Muscle of back (tissue), 13 donors: ENCODE measurements around the gene OR14C36. TPM values are rescaled to one million over a fixed set of nuclear protein-coding genes. Genes with fewer than 3 reads are reported as not detected.
"Not testable (repeated sequence)": the region's sequence is repeated elsewhere in the genome, so short reads cannot be mapped to it uniquely, and the experiment has no call there.

Experiments used
- DNase-seq, 3 donors: peaks; one replicate each; pipeline versions ENCODE4 v3.0.0 to v3.0.0-alpha.2; 2013
- long read RNA-seq, 9 donors: transcript quantifications; one replicate each; lab custom pipeline, GENCODE V29; 2026
- polyA plus RNA-seq, 10 donors: library from polyadenylated mRNA; unstranded; fragments of 120-200 nt; gene quantifications; one replicate each; pipeline ENCODE4 v1.2.1, GENCODE V29; 2013; ENCODE audit not compliant: insufficient read length in 10 of 10

Gene OR14C36, protein sequence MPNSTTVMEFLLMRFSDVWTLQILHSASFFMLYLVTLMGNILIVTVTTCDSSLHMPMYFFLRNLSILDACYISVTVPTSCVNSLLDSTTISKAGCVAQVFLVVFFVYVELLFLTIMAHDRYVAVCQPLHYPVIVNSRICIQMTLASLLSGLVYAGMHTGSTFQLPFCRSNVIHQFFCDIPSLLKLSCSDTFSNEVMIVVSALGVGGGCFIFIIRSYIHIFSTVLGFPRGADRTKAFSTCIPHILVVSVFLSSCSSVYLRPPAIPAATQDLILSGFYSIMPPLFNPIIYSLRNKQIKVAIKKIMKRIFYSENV
- not detected for polyA plus RNA-seq
- long read RNA-seq, donor 1: 0 reads
- long read RNA-seq, donor 2: 0 reads
- long read RNA-seq, donor 3: 0 reads
- long read RNA-seq, donor 4: 0 reads
- long read RNA-seq, donor 5: 0 reads
- long read RNA-seq, donor 6: 0 reads
- long read RNA-seq, donor 7: 0 reads
- long read RNA-seq, donor 8: 0 reads
- long read RNA-seq, donor 9: 0 reads

- DNase-seq: no peak
Observed at GRCh38 chr1:248348475-248348874, at the start of gene OR14C36. Gene OR14C36, plus strand, starts transcription at chr1:248348775. Its CDS starts 0 bp downstream, at chr1:248348775.

- no peak for DNase-seq
Observed at GRCh38 chr1:248303324-248303723, 45.3 kb upstream of the OR14C36 start, which contains the start of gene OR2T12. Gene OR2T12, minus strand, starts transcription at chr1:248303424. Its CDS starts 7,846 bp downstream, at chr1:248295578.

DNA sequence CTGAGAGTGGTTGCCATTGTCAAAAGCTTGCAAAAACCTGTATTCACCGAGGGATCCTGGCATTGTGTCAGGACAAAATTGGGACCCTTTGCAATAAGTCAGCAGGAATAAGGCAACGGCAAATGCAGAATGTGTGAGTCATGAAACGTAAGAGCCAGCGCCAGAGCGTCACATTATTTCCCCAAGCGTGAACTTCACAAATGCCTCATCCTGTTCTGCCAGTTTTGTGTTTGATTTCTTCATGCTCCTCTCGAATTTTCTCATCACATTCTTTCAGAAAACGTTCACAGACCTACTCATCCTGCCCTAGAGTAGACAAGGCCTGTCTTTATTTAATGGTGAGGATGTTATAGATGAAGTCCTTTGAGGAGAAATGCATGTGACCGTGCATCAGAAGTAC is 42.9 kb upstream of the OR14C36 start:
- not testable (repeated sequence) for DNase-seq

DNA sequence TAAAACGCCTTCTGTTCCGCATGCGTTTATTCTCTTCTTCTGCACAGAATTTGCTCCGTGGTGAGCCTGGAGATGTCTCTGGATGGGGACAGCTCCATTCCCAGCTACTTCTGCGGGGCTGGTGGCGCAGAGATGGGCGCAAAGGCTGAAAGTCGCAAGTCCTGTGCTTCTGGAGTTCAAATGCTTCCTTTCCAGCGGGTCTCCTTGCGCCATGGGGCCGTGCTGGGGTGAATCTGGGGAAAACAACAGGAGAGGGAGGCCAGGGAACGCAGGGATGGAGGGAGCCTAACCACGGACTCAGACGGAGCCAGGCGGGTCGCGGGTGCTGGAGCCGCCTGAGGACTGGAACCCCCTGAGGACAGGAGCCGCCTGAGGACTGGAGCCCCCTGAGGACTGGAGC is 42.5 kb upstream of the OR14C36 start:
- no peak for DNase-seq

- not testable (repeated sequence) for DNase-seq
Observed at GRCh38 chr1:248306740-248307139, 41.8 kb upstream of the OR14C36 start.

- DNase-seq: no peak
Observed at GRCh38 chr1:248316796-248317195, 31.8 kb upstream of the OR14C36 start.

GRCh38 chr1:248324468-248324867 is 24.1 kb upstream of the OR14C36 start, which contains the start of gene OR2M7:
Gene OR2M7, minus strand, starts transcription at chr1:248324568. Its CDS starts 0 bp downstream, at chr1:248324568.
- no peak for DNase-seq

- DNase-seq: no peak
Observed at GRCh38 chr1:248343451-248343850, 5.1 kb upstream of the OR14C36 start.

DNA sequence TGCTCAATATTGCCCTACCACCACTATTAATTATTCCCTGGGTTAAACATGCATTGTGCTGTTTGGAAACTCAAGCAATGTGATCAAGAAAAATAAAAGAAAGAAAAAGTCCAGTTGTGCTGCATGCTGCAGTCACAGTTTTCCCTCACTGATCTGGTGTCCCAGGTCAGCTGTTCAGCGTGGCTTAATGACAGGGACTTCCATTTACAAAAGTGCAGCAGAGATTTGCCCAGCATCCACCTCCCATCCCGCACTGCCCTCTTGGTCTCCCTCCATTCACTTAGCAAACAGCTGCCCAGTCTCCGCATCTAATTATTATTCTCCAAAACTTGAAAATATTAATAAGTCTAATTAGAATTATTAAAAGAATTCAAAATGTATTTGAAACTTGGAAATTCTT is 10.8 kb downstream of the OR14C36 start:
- no peak for DNase-seq

DNA sequence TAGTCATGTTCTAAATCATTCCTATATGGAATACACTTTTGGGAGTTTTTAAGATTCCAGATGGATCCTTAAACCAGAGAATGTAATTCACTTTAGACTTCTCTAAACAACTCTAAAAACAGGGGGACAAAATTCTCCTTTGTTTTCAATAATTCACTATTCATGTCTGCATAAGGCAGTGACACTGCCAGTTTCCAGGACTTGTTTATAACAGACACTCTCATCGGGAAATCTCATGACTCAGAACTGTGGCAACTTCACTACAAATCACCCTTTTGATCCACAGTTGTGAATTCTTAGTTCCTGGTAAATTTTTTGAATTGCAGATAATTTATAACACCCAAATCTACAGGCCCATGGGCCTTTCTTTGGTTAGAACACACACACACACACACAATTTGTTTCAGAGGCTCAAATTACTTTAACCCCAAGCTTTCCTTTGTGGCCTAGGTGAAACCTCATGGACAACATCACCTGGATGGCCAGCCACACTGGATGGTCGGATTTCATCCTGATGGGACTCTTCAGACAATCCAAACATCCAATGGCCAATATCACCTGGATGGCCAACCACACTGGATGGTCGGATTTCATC is 12.6 kb downstream of the OR14C36 start, which contains the start of gene OR2T4:
Gene OR2T4, plus strand, starts transcription at position 545 of the 595 bp plus-strand sequence. Its CDS starts 0 bp downstream, at position 545.
- DNase-seq: no peak

DNA sequence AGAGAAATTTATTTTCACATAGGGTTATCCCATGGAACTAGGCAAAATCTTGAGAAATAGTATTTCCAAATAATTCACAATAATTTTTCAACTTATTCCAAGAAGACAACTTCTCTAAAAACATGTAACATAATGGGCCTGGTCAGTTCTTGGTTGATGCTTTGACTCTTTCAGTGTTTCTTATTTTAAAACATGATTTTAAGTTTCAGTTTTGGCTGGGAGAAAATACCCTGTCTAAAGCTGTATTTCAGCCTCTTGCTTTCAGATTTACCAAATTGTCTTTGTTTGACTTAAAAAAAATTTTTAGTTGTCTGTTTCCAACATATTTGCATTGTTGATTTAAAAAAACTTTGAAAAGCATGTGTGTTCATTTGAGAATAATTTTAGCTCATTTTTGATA is 18.0 kb downstream of the OR14C36 start:
- no peak for DNase-seq

DNA sequence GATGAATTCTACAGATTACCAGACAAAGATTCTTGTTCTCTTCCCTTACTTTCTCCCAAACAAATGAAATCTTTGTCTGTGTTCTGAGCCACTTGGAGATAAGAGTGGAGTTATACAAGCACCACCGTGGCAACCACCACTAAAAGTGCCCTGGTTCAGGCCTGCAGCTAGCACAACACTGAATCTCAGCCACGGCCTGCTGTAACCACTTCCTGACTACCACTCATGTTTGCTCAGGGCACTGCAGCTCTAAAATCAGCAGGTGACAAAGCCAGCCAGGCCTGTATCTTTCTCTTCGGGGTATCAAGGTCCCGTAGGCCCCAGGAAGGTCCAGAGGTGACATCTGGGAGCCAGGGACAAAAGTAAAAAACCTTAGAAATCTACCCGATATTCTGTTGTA is 23.8 kb downstream of the OR14C36 start:
- DNase-seq: no peak

- DNase-seq: no peak
Observed at GRCh38 chr1:248373761-248374160, 25.2 kb downstream of the OR14C36 start.

- no peak for DNase-seq
Observed at GRCh38 chr1:248375446-248375845, 26.9 kb downstream of the OR14C36 start, which contains the start of gene OR2T6. Gene OR2T6, plus strand, starts transcription at chr1:248375746. Its CDS starts 11,863 bp downstream, at chr1:248387609.

DNA sequence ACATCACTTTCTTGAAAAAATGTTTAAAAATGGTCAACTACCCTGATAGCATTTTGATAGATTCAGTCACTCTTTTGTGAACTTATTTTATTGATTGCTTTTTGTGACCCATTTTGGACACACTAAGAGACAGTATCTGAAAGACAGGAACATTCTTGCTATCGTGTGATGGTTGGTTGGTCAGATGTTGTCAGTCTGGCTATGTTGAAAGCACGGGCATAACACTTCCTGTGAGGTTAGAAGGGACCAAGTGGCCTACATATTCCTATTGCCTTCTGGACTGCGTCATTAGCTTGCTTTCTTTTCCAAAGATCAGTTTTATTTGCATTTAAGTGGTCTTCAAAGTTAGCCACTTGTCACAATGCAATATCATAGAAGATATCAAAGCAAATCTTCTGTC is 28.3 kb downstream of the OR14C36 start:
- DNase-seq: no peak

DNA sequence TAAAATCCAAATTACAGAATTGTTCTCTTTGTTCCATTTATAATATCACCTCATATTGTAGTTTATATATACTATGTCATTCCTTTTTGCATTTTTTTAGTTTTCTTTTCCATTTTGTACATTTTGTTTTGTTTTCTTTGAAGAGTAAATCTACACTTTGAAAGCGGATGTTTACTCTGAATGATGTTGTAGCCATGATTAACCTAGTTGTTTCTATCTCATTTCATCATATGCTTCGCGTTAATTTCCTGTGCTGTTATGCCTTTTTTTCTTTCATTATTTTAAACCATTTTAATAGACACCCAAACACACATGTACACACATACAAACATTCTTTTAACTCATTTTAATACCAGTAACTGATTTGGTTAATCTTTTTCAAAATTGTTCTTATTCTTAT is 32.3 kb downstream of the OR14C36 start:
- DNase-seq: no peak

GRCh38 chr1:248388426-248388825 is 39.9 kb downstream of the OR14C36 start:
- no peak for DNase-seq

DNA sequence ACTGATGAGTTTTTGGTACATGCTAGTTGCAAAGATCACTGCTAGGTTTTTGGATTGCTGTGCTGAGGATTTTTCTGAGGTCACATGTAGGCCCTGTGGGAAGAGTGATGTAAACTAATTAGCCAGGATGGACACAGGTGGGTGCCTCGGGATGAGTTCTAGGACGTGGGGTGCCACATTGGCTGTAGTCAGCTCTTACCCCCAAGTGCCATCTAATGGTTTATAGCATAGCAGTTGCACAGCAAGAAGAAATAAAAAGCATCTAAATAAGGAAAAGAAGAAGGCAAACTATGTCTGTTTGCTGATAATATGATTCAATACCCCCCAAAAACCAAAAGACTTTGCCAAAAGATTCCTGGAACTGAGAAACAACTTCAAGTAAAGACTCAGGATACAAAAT is 44.5 kb downstream of the OR14C36 start:
- DNase-seq: no peak
